MM.1S (cell line): Measurements from ENCODE around the gene AUTS2.

Experiments
- DNase-seq: peaks from one replicate; pipeline ENCODE4 v3.0.0-alpha.2; 2015
- H2AFZ ChIP-seq: fragments of 300-600 bp; sonication (generic); 2 replicates; pipeline ENCODE4 v1.6.0; 2016; ENCODE audit warnings: antibody characterized with exemption, low read length
- H3F3A ChIP-seq: fragments of 300-600 bp; sonication (generic); 2 replicates; pipeline ENCODE4 v1.6.1; 2016; ENCODE audit warnings: mild to moderate bottlenecking, antibody characterized with exemption, low read length, moderate library complexity, mixed read lengths; ENCODE audit not compliant: insufficient read depth
- H3K27ac ChIP-seq: fragments of 300-600 bp; sonication (generic); 2 replicates; pipeline ENCODE4 v1.5.1; 2016; ENCODE audit warnings: mild to moderate bottlenecking, low read length
- H3K27me3 ChIP-seq: fragments of 300-600 bp; sonication (generic); replicated peaks from 2 replicates; pipeline ENCODE4 v1.6.0; 2016; ENCODE audit warnings: low read length; ENCODE audit not compliant: insufficient read depth
- H3K36me3 ChIP-seq: fragments of 300-600 bp; sonication (generic); replicated peaks from 2 replicates; pipeline ENCODE4 v1.6.1; 2016; ENCODE audit warnings: mild to moderate bottlenecking, low read length, mixed read lengths; ENCODE audit not compliant: insufficient read depth
- H3K4me1 ChIP-seq: fragments of 300-600 bp; sonication (generic); 2 replicates; pipeline ENCODE4 v1.6.1; 2016; ENCODE audit warnings: low read length, mixed read lengths
- H3K4me2 ChIP-seq: fragments of 300-600 bp; sonication (generic); 2 replicates; pipeline ENCODE4 v1.6.0; 2016; ENCODE audit warnings: low read depth, low read length
- H3K4me3 ChIP-seq: fragments of 300-600 bp; sonication (generic); 2 replicates; pipeline ENCODE4 v1.5.1; 2016; ENCODE audit warnings: low read length, mixed read lengths
- H3K79me2 ChIP-seq: fragments of 300-600 bp; sonication (generic); 2 replicates; pipeline ENCODE4 v1.6.1; 2016; ENCODE audit warnings: mixed run types, low read length, mixed read lengths
- H3K9ac ChIP-seq: fragments of 300-600 bp; sonication (generic); 2 replicates; pipeline ENCODE4 v1.6.1; 2016; ENCODE audit warnings: low read length, mixed read lengths
- H3K9me2 ChIP-seq: fragments of 300-600 bp; sonication (generic); replicated peaks from 2 replicates; pipeline ENCODE4 v1.6.1; 2016; ENCODE audit warnings: mild to moderate bottlenecking, low read length, mixed read lengths; ENCODE audit not compliant: insufficient read depth
- H3K9me3 ChIP-seq: fragments of 300-600 bp; sonication (generic); replicated peaks from 2 replicates; pipeline ENCODE4 v1.6.1; 2016; ENCODE audit warnings: mild to moderate bottlenecking, low read length, mixed read lengths; ENCODE audit not compliant: insufficient read depth
- H4K20me1 ChIP-seq: fragments of 300-600 bp; sonication (generic); 2 replicates; pipeline ENCODE4 v1.6.1; 2016; ENCODE audit warnings: mild to moderate bottlenecking, low read length, moderate library complexity, mixed read lengths; ENCODE audit not compliant: insufficient read depth
- EZH2 ChIP-seq: fragments of 300-600 bp; sonication (generic); optimal IDR thresholded peaks from 2 replicates; pipeline ENCODE3; 2017; ENCODE audit warnings: low read depth, mild to moderate bottlenecking, antibody characterized with exemption, low read length, mixed read lengths
- EZH2phosphoT487 ChIP-seq: fragments of 300-600 bp; sonication (generic); IDR thresholded peaks from 2 replicates; pipeline ENCODE4 v1.6.1; 2018; ENCODE audit warnings: antibody characterized with exemption, low read length
- TF ChIP-seq, protein P1 (sequence below): fragments of 300-600 bp; sonication (generic); IDR thresholded peaks from 2 replicates; pipeline ENCODE4 v1.5.1; 2016; ENCODE audit warnings: antibody characterized with exemption, low read length, mixed read lengths

The AUTS2 gene

DNA sequence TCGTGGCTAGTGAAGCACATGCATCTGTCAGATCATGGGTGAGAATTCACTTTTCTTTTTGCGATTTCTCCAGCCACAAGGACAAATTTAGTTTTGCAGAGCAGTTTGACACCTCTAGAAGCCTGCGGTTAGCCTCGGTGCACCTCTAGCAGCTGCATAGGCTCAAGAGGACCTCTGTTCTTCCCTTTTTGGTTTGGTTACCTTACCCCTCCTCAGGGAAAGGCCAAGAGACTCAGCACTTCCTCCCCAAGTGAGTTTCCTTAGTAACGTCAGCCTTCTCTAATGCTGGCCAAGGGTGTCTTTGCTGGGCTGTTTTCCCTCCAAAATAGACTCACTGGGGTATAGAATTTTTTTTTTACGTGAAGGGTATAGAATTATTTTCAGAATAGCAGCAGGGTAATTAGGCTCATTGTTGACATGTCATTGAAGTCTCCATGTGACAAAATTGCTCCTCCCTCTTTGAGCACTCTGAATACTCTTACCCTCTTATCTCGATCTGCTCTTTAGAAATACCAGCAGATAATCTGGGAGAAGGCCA, 97.8 kb downstream of the AUTS2 start:
- no peak overlapping the region for H3K9ac ChIP-seq
- TF ChIP-seq, protein P1, sequence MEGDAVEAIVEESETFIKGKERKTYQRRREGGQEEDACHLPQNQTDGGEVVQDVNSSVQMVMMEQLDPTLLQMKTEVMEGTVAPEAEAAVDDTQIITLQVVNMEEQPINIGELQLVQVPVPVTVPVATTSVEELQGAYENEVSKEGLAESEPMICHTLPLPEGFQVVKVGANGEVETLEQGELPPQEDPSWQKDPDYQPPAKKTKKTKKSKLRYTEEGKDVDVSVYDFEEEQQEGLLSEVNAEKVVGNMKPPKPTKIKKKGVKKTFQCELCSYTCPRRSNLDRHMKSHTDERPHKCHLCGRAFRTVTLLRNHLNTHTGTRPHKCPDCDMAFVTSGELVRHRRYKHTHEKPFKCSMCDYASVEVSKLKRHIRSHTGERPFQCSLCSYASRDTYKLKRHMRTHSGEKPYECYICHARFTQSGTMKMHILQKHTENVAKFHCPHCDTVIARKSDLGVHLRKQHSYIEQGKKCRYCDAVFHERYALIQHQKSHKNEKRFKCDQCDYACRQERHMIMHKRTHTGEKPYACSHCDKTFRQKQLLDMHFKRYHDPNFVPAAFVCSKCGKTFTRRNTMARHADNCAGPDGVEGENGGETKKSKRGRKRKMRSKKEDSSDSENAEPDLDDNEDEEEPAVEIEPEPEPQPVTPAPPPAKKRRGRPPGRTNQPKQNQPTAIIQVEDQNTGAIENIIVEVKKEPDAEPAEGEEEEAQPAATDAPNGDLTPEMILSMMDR = no peak
- TF ChIP-seq EZH2 = no peak
- TF ChIP-seq EZH2phosphoT487 = no peak
- peak; percentile 87 for DNase-seq
- H3F3A ChIP-seq = 0 out of 2 replicates have a peak, but pooled peaks cover 11% of the 10 kb centered on the region
- H3K4me2 ChIP-seq = peak overlapping the region; percentile 29; the same call in 1 of the 2 replicates
- peaks cover 8% of the 10 kb centered on the region for H3K4me1 ChIP-seq
- H3K79me2 ChIP-seq = no peaks in the 10 kb centered on the region
- no peak overlapping the region for H2AFZ ChIP-seq
- no peaks in the 10 kb centered on the region for H3K9me3 ChIP-seq
- H3K36me3 ChIP-seq = no peaks in the 10 kb centered on the region
- peak overlapping the region; percentile 6; the same call in 1 of the 2 replicates for H3K27ac ChIP-seq
- no peaks in the 10 kb centered on the region for H3K9me2 ChIP-seq
- no peak overlapping the region for H3K4me3 ChIP-seq
- no peaks in the 10 kb centered on the region for H4K20me1 ChIP-seq
- peaks cover 6% of the 10 kb centered on the region; the same call in 1 of the 2 replicates for H3K27me3 ChIP-seq

- H3K9me3 ChIP-seq = no peaks in the 10 kb centered on the region
- H3F3A ChIP-seq = 0 out of 2 replicates have a peak, but pooled peaks cover 11% of the 10 kb centered on the region
- no peak overlapping the region for H3K4me3 ChIP-seq
- H3K9me2 ChIP-seq = no peaks in the 10 kb centered on the region
- H4K20me1 ChIP-seq = no peaks in the 10 kb centered on the region
- H3K4me1 ChIP-seq = peaks cover 8% of the 10 kb centered on the region
- H3K4me2 ChIP-seq = peak overlapping the region; percentile 29; the same call in 1 of the 2 replicates
- no peaks in the 10 kb centered on the region for H3K79me2 ChIP-seq
- no peak overlapping the region for H2AFZ ChIP-seq
- H3K27me3 ChIP-seq = peaks cover 6% of the 10 kb centered on the region; the same call in 1 of the 2 replicates
- H3K36me3 ChIP-seq = no peaks in the 10 kb centered on the region
- no peak overlapping the region for H3K27ac ChIP-seq
- no peak for DNase-seq
- no peak for TF ChIP-seq EZH2phosphoT487
- TF ChIP-seq EZH2 = no peak
- TF ChIP-seq, protein P1 = no peak
- H3K9ac ChIP-seq = no peak overlapping the region
Observed at GRCh38 chr7:69696686-69697685, 98.7 kb downstream of the AUTS2 start.

- no peak overlapping the region for H2AFZ ChIP-seq
- no peaks in the 10 kb centered on the region for H3K79me2 ChIP-seq
- peaks cover 6% of the 10 kb centered on the region; the same call in 1 of the 2 replicates for H3K27me3 ChIP-seq
- no peak overlapping the region for H3K27ac ChIP-seq
- H3K9me3 ChIP-seq = no peaks in the 10 kb centered on the region
- H3F3A ChIP-seq = 0 out of 2 replicates have a peak, but pooled peaks cover 11% of the 10 kb centered on the region
- H3K36me3 ChIP-seq = no peaks in the 10 kb centered on the region
- DNase-seq = no peak
- H3K9me2 ChIP-seq = no peaks in the 10 kb centered on the region
- H3K4me1 ChIP-seq = peaks cover 8% of the 10 kb centered on the region
- TF ChIP-seq, protein P1 = no peak
- TF ChIP-seq EZH2 (no peak), EZH2phosphoT487 (no peak)
- no peak overlapping the region for H3K4me2 ChIP-seq
- no peaks in the 10 kb centered on the region for H4K20me1 ChIP-seq
- H3K9ac ChIP-seq = no peak overlapping the region
- no peak overlapping the region for H3K4me3 ChIP-seq
Observed at GRCh38 chr7:69698109-69698825, 100.0 kb downstream of the AUTS2 start.
